ENCODE data around the gene NFATC1.
"Not testable (repeated sequence)": the region's sequence is repeated elsewhere in the genome, so short reads cannot be mapped to it uniquely, and the experiment has no call there.

The NFATC1 gene

DNA sequence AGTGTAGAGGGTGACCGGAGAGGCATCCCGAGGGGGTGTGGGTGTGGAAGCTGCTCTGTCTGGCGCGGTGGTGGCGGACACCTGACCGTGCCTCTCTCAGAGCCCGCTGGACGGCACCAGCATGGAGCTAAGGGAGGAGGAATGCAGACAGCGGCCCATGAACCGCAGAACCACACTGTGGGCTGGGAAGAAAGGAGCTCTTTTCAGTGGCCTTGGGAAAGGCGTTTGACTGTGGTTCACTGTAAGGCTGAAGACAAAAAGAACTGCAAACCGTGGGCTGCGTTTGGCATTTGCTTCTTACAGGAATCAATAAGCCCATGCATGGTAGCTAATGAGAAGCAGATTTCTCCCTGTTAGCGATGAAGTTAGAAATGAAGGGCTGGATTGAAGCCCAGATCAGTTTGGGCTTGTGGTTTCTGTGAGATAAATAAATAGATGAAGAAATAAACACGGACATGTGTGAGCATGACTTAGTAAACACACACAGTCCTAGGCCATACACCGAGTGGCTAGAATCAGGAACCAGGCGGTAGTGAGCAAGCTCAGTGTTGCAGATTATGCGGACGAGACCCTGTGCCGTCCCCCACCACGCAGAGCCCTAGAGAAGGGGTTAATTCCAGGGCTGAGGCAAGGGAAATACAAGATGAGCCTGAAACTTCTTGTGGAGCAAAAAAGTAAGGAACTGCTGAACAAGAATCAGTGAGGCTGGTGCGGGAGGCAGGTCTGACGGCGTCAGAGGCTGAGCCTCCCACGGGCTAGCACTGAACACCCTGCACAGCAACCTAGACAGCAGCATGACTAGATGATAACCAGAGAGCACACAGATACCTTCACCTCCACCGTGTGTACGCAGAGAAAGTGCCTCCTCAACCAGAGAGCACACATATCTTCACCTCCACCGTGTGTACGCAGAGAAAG lies 29.3 kb upstream of the NFATC1 start:
- H3K4me1 ChIP-seq (ENCODE audit: control insufficient read depth, insufficient read depth, low read length), result no peaks in the 10 kb centered on the region
- H3K4me3 ChIP-seq (ENCODE audit: low read length), result no peak overlapping the region
- no peak overlapping the region for H3K9ac ChIP-seq (ENCODE audit: low read length)
- peaks cover 6% of the 10 kb centered on the region for H3K36me3 ChIP-seq (ENCODE audit: control insufficient read depth, insufficient read depth, low read length)
- no peaks in the 10 kb centered on the region for H3K27me3 ChIP-seq (ENCODE audit: control insufficient read depth, insufficient read depth, low read length)
- no peak overlapping the region for H3K27ac ChIP-seq (ENCODE audit: low read depth, low read length)

DNA sequence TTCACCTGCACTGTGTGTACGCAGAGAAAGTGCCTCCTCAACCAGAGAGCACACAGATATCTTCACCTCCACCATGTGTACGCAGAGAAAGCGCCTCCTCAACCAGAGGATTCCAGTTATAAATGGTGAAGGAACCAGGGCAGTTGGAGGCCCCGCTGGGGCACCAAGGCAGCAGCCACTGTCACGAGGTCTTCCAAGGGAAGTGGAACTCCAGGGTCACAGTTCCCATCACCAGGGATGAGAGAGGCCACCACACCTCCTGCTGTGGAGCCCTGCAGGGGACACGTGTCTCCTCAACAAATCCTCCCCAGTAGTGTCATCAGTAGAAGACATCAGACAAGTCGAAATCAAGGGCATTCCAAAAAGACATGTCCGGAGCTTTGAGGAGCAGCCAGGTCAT lies 28.2 kb upstream of the NFATC1 start:
- H3K9ac ChIP-seq (ENCODE audit: low read length), result no peak overlapping the region
- H3K36me3 ChIP-seq (ENCODE audit: control insufficient read depth, insufficient read depth, low read length), result peaks cover 4% of the 10 kb centered on the region
- H3K4me1 ChIP-seq (ENCODE audit: control insufficient read depth, insufficient read depth, low read length), result no peaks in the 10 kb centered on the region
- H3K4me3 ChIP-seq (ENCODE audit: low read length), result no peak overlapping the region
- no peaks in the 10 kb centered on the region for H3K27me3 ChIP-seq (ENCODE audit: control insufficient read depth, insufficient read depth, low read length)
- H3K27ac ChIP-seq (ENCODE audit: low read depth, low read length), result no peak overlapping the region

DNA sequence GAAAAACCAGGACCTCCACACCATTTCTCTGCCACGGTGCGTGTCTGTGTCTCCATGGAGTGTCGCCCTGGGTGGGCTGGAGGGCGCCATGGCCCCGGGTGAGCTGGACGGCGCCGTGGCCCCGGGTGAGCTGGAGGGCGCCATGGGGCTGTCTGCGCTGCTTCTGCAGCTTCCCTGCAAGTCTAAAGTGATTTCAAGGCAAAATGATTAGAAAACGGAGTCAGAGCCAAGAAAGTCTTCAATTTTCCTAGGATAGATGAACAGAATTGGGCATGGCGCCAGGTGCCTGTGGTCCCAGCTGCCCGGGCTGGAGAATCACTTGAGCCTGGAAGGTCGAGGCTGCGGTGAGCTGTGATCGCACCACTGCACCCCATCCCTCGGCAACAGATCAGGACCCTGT lies 27.7 kb upstream of the NFATC1 start:
- H3K4me3 ChIP-seq (ENCODE audit: low read length), result no peak overlapping the region
- H3K4me1 ChIP-seq (ENCODE audit: control insufficient read depth, insufficient read depth, low read length), result no peaks in the 10 kb centered on the region
- H3K27me3 ChIP-seq (ENCODE audit: control insufficient read depth, insufficient read depth, low read length), result no peaks in the 10 kb centered on the region
- H3K9ac ChIP-seq (ENCODE audit: low read length), result no peak overlapping the region
- H3K27ac ChIP-seq (ENCODE audit: low read depth, low read length), result no peak overlapping the region
- peaks cover 4% of the 10 kb centered on the region for H3K36me3 ChIP-seq (ENCODE audit: control insufficient read depth, insufficient read depth, low read length)

DNA sequence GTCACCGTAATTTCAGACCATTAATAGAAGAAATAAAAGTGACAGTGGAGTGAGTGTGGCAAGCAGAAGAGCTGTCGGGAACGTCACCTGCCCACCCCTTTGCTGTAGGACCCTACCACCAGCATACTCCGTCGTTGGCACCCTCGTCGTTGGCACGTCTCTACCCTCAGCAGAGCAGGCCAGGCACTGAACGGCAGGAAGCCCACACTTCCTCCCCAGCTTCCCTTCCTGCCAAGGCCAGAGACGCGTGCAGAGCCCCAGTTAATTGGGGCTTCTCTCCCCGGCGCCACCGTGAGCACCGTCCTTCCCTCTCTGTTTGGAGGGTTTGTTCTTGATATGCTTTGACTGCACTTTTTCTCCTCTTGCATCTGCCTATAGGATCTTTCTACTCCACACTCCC lies 27.0 kb upstream of the NFATC1 start:
- H3K4me3 ChIP-seq (ENCODE audit: low read length), result no peak overlapping the region
- H3K27ac ChIP-seq (ENCODE audit: low read depth, low read length), result no peak overlapping the region
- H3K27me3 ChIP-seq (ENCODE audit: control insufficient read depth, insufficient read depth, low read length), result no peaks in the 10 kb centered on the region
- no peaks in the 10 kb centered on the region for H3K4me1 ChIP-seq (ENCODE audit: control insufficient read depth, insufficient read depth, low read length)
- no peak overlapping the region for H3K9ac ChIP-seq (ENCODE audit: low read length)
- peaks cover 5% of the 10 kb centered on the region for H3K36me3 ChIP-seq (ENCODE audit: control insufficient read depth, insufficient read depth, low read length)

DNA sequence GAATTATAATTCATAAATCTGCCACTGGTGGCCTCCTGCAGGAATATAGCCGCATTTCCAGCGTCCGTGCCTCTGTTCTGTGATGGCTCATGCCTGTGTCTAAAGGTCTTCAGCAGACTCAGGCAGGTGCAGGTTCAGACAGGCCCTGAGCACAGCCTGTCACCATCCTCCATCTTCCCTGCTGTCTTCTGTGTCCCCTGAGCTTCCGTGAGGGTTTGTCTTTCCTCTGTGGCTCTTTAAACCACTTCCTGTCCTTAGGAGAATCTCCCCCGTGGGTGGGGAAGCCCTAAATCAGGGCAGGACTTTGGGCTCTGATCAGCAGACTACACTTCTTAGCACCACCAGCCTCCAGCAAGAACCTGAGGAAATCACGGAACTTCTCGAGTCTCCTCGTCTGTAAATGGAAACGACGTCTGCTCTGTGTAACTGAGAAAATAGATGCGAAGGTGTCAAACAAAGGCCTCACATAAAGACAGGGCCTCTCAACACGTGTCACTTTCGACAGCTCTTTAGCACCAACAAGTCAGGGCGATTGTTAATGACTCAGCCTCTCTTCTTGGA lies 24.1 kb upstream of the NFATC1 start:
- H3K4me1 ChIP-seq (ENCODE audit: control insufficient read depth, insufficient read depth, low read length), result no peaks in the 10 kb centered on the region
- H3K9ac ChIP-seq (ENCODE audit: low read length), result no peak overlapping the region
- no peak overlapping the region for H3K27ac ChIP-seq (ENCODE audit: low read depth, low read length)
- H3K36me3 ChIP-seq (ENCODE audit: control insufficient read depth, insufficient read depth, low read length), result peaks cover 4% of the 10 kb centered on the region
- no peaks in the 10 kb centered on the region for H3K27me3 ChIP-seq (ENCODE audit: control insufficient read depth, insufficient read depth, low read length)
- no peak overlapping the region for H3K4me3 ChIP-seq (ENCODE audit: low read length)

DNA sequence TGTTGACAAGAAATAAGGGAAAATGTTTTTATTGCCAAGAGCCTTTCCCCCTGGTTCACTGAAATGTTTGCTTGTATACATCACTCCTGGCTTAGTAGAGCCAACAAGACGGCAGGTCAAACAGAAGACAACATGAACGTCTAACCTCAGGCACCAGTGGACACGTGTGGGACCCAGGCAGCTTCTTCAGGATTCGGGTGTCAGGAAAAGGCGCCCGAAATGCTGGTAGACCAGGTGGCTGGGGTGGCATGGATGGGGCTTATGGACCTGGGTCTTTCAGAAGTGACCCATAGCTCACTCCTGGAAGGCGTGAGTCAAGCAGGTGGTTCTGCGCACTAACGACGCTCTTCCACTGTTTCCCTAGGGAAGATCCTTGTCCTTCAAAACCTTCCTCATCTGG lies 23.3 kb upstream of the NFATC1 start:
- no peak overlapping the region for H3K27ac ChIP-seq (ENCODE audit: low read depth, low read length)
- no peaks in the 10 kb centered on the region for H3K27me3 ChIP-seq (ENCODE audit: control insufficient read depth, insufficient read depth, low read length)
- H3K36me3 ChIP-seq (ENCODE audit: control insufficient read depth, insufficient read depth, low read length), result peaks cover 9% of the 10 kb centered on the region
- H3K4me3 ChIP-seq (ENCODE audit: low read length), result no peak overlapping the region
- H3K9ac ChIP-seq (ENCODE audit: low read length), result no peak overlapping the region
- H3K4me1 ChIP-seq (ENCODE audit: control insufficient read depth, insufficient read depth, low read length), result no peaks in the 10 kb centered on the region

DNA sequence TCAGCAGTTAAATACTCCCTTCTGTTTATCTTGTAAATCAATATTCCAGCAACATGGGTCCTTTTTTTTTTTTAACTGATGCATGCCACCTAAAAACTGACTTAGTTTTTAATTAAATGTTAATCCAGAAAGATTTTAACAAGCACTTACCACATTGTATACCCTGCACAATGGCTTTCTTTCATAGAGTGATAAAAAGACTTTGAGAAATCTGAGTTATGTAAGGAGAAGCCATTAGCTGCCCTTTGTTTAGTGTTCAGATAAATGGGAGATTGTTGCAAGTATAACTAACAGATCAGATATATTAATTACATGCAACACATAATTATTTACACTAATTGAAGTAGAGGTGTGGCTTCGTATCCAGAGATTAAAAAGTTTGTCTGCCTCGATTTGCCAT lies 22.7 kb upstream of the NFATC1 start:
- Histone ChIP-seq H3K27ac (ENCODE audit: low read depth, low read length) (no peak overlapping the region), H3K36me3 (ENCODE audit: control insufficient read depth, insufficient read depth, low read length) (peaks cover 12% of the 10 kb centered on the region), H3K4me3 (ENCODE audit: low read length) (no peak overlapping the region), H3K9ac (ENCODE audit: low read length) (no peak overlapping the region), H3K27me3 (ENCODE audit: control insufficient read depth, insufficient read depth, low read length) (no peaks in the 10 kb centered on the region), H3K4me1 (ENCODE audit: control insufficient read depth, insufficient read depth, low read length) (no peaks in the 10 kb centered on the region)

DNA sequence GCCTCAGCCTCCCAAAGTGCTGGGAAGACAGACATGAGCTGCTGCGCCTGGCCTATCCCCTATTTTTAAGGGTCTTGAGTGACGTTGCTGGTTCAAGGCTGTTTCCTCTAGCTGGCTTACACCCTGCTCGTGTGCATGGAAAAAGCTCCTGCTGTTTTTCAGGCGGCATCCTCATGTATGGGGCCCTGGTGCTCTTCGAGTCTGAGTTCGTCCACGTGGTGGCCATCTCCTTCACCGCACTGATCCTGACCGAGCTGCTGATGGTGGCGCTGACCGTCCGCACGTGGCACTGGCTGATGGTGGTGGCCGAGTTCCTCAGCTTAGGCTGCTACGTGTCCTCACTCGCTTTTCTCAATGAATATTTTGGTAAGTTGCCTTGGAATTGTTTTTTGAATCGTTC lies 22.0 kb upstream of the NFATC1 start:
- no peak overlapping the region for H3K27ac ChIP-seq (ENCODE audit: low read depth, low read length)
- no peak overlapping the region for H3K4me3 ChIP-seq (ENCODE audit: low read length)
- no peaks in the 10 kb centered on the region for H3K27me3 ChIP-seq (ENCODE audit: control insufficient read depth, insufficient read depth, low read length)
- H3K9ac ChIP-seq (ENCODE audit: low read length), result no peak overlapping the region
- H3K4me1 ChIP-seq (ENCODE audit: control insufficient read depth, insufficient read depth, low read length), result no peaks in the 10 kb centered on the region
- peaks cover 12% of the 10 kb centered on the region for H3K36me3 ChIP-seq (ENCODE audit: control insufficient read depth, insufficient read depth, low read length)

DNA sequence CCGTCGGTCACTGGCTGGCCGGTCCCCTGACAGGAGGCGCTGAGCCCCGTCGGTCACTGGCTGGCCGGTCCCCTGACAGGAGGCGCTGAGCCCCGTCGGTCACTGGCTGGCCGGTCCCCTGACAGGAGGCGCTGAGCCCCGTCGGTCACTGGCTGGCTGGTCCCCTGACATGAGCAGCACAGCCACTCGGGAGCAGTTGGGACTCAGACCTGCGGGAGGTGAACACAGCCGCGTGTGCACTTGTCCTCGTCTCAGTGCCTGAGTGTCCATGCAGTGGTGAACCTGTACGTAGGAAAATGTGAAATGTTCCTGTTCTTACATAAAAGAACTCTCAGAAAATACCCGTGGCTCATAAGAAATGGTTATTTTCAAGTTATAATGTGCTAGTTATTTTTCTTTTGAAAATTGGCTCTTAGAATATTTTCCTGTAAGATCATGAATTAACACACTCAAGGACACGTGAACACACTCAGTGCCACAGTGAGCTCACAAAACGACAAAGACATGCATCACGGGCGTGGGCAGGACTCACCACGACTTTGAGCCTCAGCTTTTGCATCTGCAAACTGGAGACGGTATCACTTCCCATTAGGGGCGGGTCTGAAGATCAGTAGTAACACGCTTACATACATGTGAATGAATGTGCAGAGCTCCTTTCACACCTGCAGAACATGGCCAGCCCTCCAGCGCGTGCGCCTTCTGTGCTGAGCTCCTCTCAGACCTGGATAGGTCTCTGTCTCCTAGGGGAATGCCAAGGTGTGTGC lies 21.1 kb upstream of the NFATC1 start:
- H3K4me3 ChIP-seq (ENCODE audit: low read length), result no peak overlapping the region
- no peaks in the 10 kb centered on the region for H3K27me3 ChIP-seq (ENCODE audit: control insufficient read depth, insufficient read depth, low read length)
- peaks cover 12% of the 10 kb centered on the region for H3K36me3 ChIP-seq (ENCODE audit: control insufficient read depth, insufficient read depth, low read length)
- no peak overlapping the region for H3K9ac ChIP-seq (ENCODE audit: low read length)
- peaks cover 3% of the 10 kb centered on the region for H3K4me1 ChIP-seq (ENCODE audit: control insufficient read depth, insufficient read depth, low read length)
- H3K27ac ChIP-seq (ENCODE audit: low read depth, low read length), result no peak overlapping the region

DNA sequence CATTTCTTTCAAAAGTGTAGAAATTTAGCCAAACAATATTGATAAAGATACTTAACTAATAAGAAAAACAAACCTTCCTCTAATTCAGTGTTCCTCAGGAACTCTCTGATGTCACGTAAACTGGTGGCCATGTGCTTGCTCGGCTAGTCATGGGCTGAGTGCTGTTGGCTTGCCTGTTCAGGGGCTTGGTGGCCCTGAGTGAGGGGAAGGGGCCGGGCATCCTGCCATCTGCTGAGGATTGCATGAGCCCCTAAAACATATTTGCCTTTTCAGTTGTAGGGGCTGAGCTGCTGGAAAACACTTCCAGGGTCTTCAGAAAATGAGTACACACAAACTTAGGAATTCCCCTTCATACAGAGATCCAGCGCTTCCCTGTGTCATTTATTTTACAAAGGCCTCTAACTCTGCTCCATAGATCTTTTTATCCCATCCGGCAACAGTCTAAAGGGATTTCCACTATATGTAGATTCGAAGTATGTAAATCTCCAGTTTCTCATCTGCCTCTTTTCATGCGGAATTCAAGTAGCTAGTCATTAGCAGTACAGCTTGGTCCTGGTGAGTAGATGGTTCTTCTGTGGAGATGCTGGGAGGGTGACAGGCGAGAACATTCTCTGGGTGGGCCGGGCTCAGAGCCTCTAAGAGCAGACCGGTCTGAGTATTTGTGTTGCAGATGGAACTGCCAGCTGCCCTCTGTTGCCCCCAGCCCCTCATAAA lies 20.1 kb upstream of the NFATC1 start:
- H3K27ac ChIP-seq (ENCODE audit: low read depth, low read length), result no peak overlapping the region

DNA sequence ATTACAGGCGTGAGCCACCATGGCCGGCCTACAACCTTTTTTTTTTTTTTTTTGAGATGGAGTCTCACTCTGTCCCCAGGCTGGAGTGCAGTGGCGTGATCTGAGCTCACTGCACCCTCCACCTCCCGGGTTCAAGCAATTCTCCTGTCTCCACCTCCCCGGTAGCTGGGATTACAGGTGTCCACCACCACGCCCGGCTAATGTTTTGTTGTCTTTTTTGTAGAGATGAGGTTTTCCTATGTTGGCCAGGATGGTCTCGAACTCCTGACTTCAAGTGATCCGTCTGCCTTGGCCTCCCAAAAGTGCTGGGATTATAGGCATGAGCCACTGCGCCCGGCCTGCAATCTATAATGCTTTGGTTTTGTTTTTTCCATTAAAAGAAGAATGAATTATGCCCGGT lies 19.1 kb upstream of the NFATC1 start:
- H3K27ac ChIP-seq (ENCODE audit: low read depth, low read length); H3K27me3 ChIP-seq (ENCODE audit: control insufficient read depth, insufficient read depth, low read length); H3K9ac ChIP-seq (ENCODE audit: low read length); H3K4me1 ChIP-seq (ENCODE audit: control insufficient read depth, insufficient read depth, low read length); H3K4me3 ChIP-seq (ENCODE audit: low read length): not testable (repeated sequence)
- H3K36me3 ChIP-seq (ENCODE audit: control insufficient read depth, insufficient read depth, low read length), result peaks cover 12% of the 10 kb centered on the region

More for the DNA sequence above, 20.1 kb upstream of the NFATC1 start:
- Histone ChIP-seq H3K27me3 (ENCODE audit: control insufficient read depth, insufficient read depth, low read length) (no peaks in the 10 kb centered on the region), H3K36me3 (ENCODE audit: control insufficient read depth, insufficient read depth, low read length) (peaks cover 12% of the 10 kb centered on the region), H3K4me1 (ENCODE audit: control insufficient read depth, insufficient read depth, low read length) (peaks cover 3% of the 10 kb centered on the region), H3K4me3 (ENCODE audit: low read length) (no peak overlapping the region), H3K9ac (ENCODE audit: low read length) (no peak overlapping the region)

Measured in rectal smooth muscle tissue (tissue), 1 donor.